GM19463 (cell line): ENCODE results near the gene C17orf113.
"Not testable (repeated sequence)": the region's sequence is repeated elsewhere in the genome, so short reads cannot be mapped to it uniquely, and the experiment has no call there.

Experiments used
- ATAC-seq: cut with Tn5 transposase; IDR thresholded peaks from one replicate; pipeline ENCODE4 v1.9.1; 2021; ENCODE audit warnings: mild to moderate bottlenecking, moderate library complexity; ENCODE audit not compliant: unreplicated experiment

The C17orf113 gene

GRCh38 chr17:42017866-42018200 lies 32.6 kb downstream of the C17orf113 start:
- no peak for ATAC-seq

- peak; percentile 78 for ATAC-seq
Observed at GRCh38 chr17:42016941-42017865, 33.2 kb downstream of the C17orf113 start, which contains the start of gene DNAJC7. TSS of gene DNAJC7 (minus strand) at chr17:42017439. CDS start at chr17:42017416, 23 bp downstream.

- no peak for ATAC-seq
Observed at GRCh38 chr17:42016411-42016831, 34.0 kb downstream of the C17orf113 start.

- not testable (repeated sequence) for ATAC-seq
Observed at GRCh38 chr17:42013740-42014139, 36.7 kb downstream of the C17orf113 start.

GRCh38 chr17:42012363-42012762 lies 38.0 kb downstream of the C17orf113 start:
- ATAC-seq = not testable (repeated sequence)

GRCh38 chr17:42010898-42011516 lies 39.4 kb downstream of the C17orf113 start:
- ATAC-seq = no peak

GRCh38 chr17:42010266-42010680 lies 40.1 kb downstream of the C17orf113 start:
- not testable (repeated sequence) for ATAC-seq

GRCh38 chr17:42009170-42009569 lies 41.2 kb downstream of the C17orf113 start:
- no peak for ATAC-seq

- ATAC-seq = no peak
Observed at GRCh38 chr17:42005166-42005565, 45.2 kb downstream of the C17orf113 start.

GRCh38 chr17:42002792-42003301 lies 47.6 kb downstream of the C17orf113 start:
- no peak for ATAC-seq

- no peak for ATAC-seq
Observed at GRCh38 chr17:42002175-42002791, 48.1 kb downstream of the C17orf113 start.

- no peak for ATAC-seq
Observed at GRCh38 chr17:42001729-42002128, 48.7 kb downstream of the C17orf113 start.

- no peak for ATAC-seq
Observed at GRCh38 chr17:42000413-42001133, 49.8 kb downstream of the C17orf113 start.

- no peak for ATAC-seq
Observed at GRCh38 chr17:41998497-41998896, 51.9 kb downstream of the C17orf113 start.

- no peak for ATAC-seq
Observed at GRCh38 chr17:41996855-41997164, 53.6 kb downstream of the C17orf113 start.

GRCh38 chr17:41992576-41992975 lies 57.8 kb downstream of the C17orf113 start:
- no peak for ATAC-seq

- no peak for ATAC-seq
Observed at GRCh38 chr17:41989702-41990419, 60.5 kb downstream of the C17orf113 start.

- no peak for ATAC-seq
Observed at GRCh38 chr17:41988418-41988817, 62.0 kb downstream of the C17orf113 start.
